GM18858 (cell line): Measurements from ENCODE around the gene OR10T2.
"Not testable (repeated sequence)": the region's sequence is repeated elsewhere in the genome, so short reads cannot be mapped to it uniquely, and the experiment has no call there.

Experiments
- ATAC-seq: cut with Tn5 transposase; IDR thresholded peaks from one replicate; pipeline ENCODE4 v1.9.1; 2021; ENCODE audit not compliant: unreplicated experiment

The OR10T2 gene

DNA sequence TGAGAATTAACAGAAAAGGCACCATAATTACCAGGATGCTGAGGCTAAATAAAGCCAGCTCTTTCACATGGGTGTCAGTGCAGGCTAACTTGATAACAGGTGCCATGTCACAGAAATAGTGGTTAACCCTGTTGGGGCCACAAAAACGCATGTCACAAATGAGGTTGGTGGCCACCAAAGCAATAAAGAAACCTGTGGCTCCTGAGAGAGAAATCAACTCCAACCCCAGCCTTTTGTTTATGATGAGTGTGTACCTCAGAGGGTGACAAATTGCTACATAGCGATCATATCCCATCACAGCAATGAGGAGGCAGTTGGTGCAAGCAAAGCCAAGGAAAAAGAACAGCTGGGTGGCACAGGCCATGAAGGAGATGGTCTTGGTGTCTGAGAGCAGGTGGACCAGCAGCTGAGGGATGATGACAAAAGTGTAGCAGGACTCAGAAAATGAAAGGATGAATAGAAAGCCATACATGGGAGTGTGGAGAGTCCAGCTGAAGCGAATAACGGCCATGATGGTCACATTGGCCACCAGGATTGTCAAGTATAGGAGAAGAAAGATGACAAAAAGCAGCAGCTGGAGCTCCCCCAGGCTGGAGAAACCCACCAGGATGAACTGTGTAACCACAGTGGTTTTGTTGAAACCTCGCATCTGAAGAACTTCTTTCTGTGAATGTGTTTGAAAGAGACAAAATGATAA is at the start of gene OR10T2:
Gene OR10T2 (minus strand): TSS at position 649 of the 697 bp plus-strand sequence. CDS start 0 bp downstream, at position 649.
- no peak for ATAC-seq

GRCh38 chr1:158445376-158445775 is 46.1 kb upstream of the OR10T2 start:
- ATAC-seq = no peak

GRCh38 chr1:158434741-158435140 is 35.5 kb upstream of the OR10T2 start:
- ATAC-seq = no peak

- ATAC-seq = not testable (repeated sequence)
These were observed 30.9 kb upstream of the OR10T2 start for GRCh38 chr1:158430163-158430562.

- no peak for ATAC-seq
These were observed 26.9 kb upstream of the OR10T2 start, which contains the start of gene OR10K2 for GRCh38 chr1:158426137-158426536. Gene OR10K2, minus strand, starts transcription at chr1:158426237. Its CDS starts 5,371 bp downstream, at chr1:158420866.

DNA sequence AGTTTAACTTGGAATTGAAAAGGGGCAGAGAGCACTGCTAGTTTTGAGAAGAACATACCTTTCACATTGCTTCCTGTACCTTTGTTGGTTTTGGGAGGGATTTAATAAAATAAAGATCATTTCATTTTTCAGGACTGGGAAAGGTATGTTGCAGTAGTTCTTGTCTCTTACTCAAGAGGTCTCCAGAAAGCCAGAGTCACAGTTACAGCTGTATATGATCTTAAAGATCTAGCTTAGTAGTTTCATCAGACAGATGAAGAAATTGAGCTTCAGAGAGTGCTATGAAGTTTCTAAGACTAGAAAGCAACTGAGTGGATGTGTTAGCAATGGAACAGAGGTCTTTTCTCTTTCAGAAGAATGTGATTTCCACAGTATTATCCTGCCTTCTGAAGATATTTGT is 25.8 kb upstream of the OR10T2 start:
- ATAC-seq = no peak

DNA sequence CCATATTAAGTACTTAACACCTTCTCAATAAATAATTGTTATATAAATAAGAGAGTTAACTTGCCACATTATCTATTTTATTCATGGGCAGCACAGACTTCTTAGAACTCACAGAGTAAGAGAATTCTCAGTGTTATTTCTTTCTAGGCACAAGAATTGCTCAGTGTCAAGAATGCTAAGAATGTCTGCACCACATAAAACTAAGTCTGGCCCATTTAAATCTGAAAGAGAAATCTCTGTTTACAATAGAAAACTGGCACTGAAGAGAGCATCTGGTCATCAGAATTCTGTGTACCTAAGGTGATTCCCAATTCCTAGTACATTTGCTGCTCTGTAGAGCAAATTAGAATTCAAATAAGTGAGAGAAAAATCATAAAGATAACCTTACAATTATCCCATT is 22.9 kb upstream of the OR10T2 start:
- no peak for ATAC-seq

GRCh38 chr1:158417586-158417985 is 18.3 kb upstream of the OR10T2 start:
- no peak for ATAC-seq

GRCh38 chr1:158414651-158415345 is 15.5 kb upstream of the OR10T2 start:
- ATAC-seq = no peak

- no peak for ATAC-seq
These were observed 7.8 kb upstream of the OR10T2 start for GRCh38 chr1:158407092-158407491.

DNA sequence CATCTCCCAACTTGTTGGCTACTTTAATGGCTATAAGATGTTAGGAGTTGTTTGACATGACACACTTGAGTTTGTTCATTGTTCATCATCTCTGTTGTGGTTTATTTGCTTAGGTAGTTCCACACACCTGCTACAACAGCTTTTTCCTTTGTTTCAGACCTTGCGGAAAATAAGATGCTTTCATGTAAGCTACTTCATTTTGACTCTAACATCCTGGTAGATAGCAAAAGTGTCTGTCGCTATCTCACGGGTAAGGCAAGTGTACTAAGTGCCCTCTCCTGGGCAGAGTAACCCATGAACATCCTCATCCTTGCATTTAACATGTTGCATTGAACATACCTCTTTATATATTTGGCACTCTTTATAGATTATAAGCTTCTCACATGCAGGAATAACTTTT is 1.6 kb upstream of the OR10T2 start:
- no peak for ATAC-seq

DNA sequence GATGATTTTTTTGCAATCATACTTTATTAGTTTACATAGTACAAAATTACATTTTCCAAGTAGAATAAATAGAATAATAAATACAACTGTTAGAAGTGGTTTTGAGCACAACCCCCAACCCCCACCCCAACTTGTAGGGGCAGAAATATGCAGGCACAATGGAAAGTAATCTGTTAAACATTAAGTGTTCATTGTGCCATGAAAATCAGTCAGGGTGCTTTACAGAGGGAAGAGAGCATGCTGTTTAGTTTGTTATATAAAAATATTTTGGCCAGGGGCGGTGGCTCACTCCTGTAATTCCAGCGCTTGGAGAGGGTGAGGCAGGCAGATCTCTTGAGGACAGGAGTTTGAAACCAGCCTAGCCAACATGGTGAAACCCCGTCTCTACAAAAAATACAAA is 2.6 kb downstream of the OR10T2 start:
- no peak for ATAC-seq

GRCh38 chr1:158393476-158393875 is 5.8 kb downstream of the OR10T2 start:
- no peak for ATAC-seq

- ATAC-seq = no peak
These were observed 8.2 kb downstream of the OR10T2 start for GRCh38 chr1:158391099-158391498.

- no peak for ATAC-seq
These were observed 8.9 kb downstream of the OR10T2 start for GRCh38 chr1:158390331-158390730.

DNA sequence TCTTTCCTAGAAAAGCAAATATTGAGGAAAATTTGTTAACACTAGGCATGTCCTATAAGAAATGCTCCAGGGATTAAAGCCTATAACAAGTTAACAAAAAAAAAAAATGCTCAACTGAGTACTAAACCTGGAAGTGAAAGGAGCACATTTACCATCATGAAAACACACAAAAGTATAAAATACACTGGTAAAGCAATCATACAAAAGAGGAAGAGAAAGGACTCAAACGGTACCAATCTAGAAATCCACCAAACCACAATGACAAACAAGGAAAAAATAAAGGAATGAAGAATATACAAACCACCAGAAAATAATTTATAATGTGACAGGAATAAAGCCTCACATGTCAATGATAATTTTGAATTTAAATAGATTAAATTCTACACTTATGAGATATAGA is 24.4 kb downstream of the OR10T2 start:
- ATAC-seq = no peak

- ATAC-seq = not testable (repeated sequence)
These were observed 25.2 kb downstream of the OR10T2 start for GRCh38 chr1:158374101-158374500.

- ATAC-seq = peak; percentile 96
These were observed 27.9 kb downstream of the OR10T2 start for GRCh38 chr1:158371188-158371953.

DNA sequence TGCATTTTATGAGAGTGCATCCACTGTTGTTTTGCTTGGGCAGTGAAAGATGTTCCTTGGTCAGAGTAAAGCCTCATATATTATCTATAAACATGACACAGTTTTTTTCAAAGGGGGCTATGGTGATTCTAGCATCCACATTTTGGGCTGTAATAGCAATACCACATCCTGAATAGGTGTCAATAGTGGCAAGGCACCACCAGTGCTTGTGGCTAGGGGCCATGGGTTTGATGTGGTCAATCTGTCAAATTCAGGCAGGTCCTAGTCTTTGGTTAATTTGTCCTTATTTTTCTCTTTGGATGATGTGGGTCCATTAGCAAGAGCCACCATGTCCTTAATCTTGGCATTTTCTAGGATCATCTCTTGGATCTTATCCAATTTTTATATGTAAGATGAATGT is 32.5 kb downstream of the OR10T2 start:
- ATAC-seq = no peak

DNA sequence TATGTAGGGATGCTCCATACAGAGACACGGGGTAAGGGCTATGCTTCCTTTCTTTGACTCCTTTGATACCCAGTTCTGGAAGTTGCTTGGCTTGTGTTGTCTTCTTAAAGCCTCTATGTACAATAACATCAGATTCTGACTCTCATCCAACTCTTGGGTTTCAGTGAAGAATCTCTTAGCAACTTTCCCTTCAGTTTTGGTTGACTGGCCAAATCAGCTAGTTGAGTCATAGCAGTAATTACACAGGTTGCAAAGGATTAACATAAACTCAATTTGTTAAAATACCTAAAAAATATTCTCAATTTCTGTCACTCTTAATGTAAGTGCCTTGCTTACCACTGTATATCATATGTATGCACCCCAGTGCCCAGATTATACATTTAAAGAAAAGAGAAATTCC is 36.3 kb downstream of the OR10T2 start:
- no peak for ATAC-seq

GRCh38 chr1:158362482-158362881 is 36.8 kb downstream of the OR10T2 start:
- ATAC-seq = no peak

GRCh38 chr1:158357441-158357840 is 41.8 kb downstream of the OR10T2 start:
- no peak for ATAC-seq
